ENCODE results near the gene KCNIP1.

Gene KCNIP1

DNA sequence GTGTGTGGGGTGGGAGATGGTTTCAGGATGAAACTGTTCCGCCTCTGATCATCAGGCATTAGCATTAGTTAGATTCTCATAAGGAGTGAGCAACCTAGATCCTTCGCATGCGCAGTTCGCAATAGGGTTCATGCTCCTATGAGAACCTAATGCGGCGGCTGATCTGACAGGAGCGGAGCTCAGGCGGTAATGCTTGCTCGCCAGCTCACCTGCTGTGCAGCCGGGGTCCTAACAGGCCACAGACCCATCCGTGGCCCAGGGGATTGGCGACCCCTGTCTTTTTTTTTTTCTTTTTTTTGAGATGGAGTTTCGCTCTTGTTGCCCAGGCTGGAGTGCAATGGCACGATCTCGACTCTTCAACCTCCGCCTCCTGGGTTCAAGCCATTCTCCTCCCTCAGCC, 119.1 kb downstream of the KCNIP1 start:
- Histone ChIP-seq H3K4me1 (ENCODE audit: control insufficient read depth in 2 of 2, insufficient read depth in 2 of 2, low read length in 2 of 2) (no peaks in the 10 kb centered on the region), H3K27ac (ENCODE audit: low read depth in 2 of 2, low read length in 2 of 2) (no peak overlapping the region), H3K4me3 (ENCODE audit: low read length in 2 of 2) (no peak overlapping the region), H3K9me3 (ENCODE audit: control insufficient read depth in 2 of 2, low read length in 2 of 2) (no peaks in the 10 kb centered on the region), H3K36me3 (ENCODE audit: control insufficient read depth in 2 of 2, insufficient read depth in 2 of 2, low read length in 2 of 2) (no peaks in the 10 kb centered on the region), H3K27me3 (ENCODE audit: control insufficient read depth in 2 of 2, insufficient read depth in 2 of 2, low read length in 2 of 2) (no peaks in the 10 kb centered on the region), H3K9ac (ENCODE audit: low read depth in 1 of 2, low read length in 2 of 2) (no peak overlapping the region)

DNA sequence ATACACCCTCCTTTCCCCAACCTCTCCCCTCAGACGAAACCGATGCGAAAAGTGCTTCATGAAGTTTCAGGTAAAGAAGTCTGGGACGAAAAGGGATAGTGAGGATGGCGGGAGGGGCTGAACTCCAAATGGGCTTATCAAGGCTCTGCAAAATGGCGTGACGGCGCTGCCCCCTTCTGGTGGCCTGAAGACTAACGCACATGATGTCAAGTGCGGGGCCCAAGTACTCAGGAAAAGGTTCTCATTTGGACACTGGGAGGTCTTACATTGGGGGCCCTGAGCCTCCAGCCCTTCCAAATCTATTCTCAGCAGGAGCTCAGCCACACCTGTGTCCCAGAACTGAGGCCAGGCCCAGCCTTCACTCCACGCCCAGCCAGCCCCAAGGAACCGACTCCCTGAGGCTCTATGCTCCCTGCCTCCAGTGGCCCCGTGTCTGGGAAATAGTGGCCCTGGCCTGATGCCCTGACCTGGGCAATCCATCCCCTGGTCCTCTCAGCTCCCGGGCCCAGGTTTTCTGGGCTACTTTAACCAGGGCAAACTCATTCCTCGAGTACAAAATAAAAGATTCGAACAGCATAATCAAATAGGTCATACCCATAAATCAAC, 119.9 kb downstream of the KCNIP1 start:
- Histone ChIP-seq H3K4me1 (ENCODE audit: control insufficient read depth in 2 of 2, insufficient read depth in 2 of 2, low read length in 2 of 2) (no peaks in the 10 kb centered on the region), H3K27ac (ENCODE audit: low read depth in 2 of 2, low read length in 2 of 2) (no peak overlapping the region), H3K4me3 (ENCODE audit: low read length in 2 of 2) (no peak overlapping the region), H3K9me3 (ENCODE audit: control insufficient read depth in 2 of 2, low read length in 2 of 2) (no peaks in the 10 kb centered on the region), H3K9ac (ENCODE audit: low read depth in 1 of 2, low read length in 2 of 2) (no peak overlapping the region), H3K27me3 (ENCODE audit: control insufficient read depth in 2 of 2, insufficient read depth in 2 of 2, low read length in 2 of 2) (no peaks in the 10 kb centered on the region), H3K36me3 (ENCODE audit: control insufficient read depth in 2 of 2, insufficient read depth in 2 of 2, low read length in 2 of 2) (no peaks in the 10 kb centered on the region)

DNA sequence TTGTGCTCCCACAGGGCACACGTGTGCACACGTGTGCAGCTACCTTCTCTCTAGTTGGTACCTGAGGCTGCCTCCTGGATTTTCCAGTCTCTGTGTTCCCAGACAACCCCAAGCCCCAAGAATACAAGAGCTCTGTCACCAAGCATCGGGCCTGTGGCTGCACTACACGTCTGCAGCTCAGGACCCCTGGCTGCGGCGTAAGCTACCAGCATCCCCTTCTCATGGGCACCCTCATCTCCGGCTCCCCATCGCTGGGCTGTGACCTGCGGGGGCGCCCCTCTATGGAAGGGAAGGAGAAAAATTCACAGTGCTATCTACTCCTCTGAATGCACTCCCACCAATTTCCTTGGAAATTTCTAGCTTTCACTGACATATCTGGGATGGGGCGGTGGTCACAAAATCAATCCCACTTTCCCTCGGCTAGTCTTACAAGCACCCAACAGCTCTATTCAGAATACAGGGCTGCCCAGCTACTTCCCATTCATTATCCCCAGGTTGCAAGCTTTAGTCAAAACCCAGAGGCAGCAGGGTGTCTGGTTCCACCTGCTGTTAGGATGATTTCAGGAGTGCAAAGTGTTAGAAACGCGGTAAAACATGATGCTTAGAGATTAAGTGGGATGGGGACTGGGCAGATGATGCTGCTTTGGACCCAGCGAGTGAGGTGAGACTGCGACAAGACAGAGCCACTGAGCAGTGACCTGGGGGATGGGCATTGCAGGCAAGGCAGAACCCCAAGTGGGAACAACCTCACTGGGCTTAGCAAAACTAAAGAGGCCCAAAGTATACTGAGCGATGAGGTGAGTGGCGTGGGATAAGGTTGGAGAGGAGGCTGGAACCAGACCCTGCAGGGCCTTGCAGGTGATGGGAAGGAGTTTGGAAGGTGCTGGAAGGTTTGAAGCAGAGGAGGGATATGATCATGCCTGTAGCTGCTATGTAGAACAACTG, 121.7 kb downstream of the KCNIP1 start:
- Histone ChIP-seq H3K27ac (ENCODE audit: low read depth in 2 of 2, low read length in 2 of 2) (no peak overlapping the region), H3K36me3 (ENCODE audit: control insufficient read depth in 2 of 2, insufficient read depth in 2 of 2, low read length in 2 of 2) (no peaks in the 10 kb centered on the region), H3K27me3 (ENCODE audit: control insufficient read depth in 2 of 2, insufficient read depth in 2 of 2, low read length in 2 of 2) (no peaks in the 10 kb centered on the region), H3K4me3 (ENCODE audit: low read length in 2 of 2) (no peak overlapping the region), H3K9me3 (ENCODE audit: control insufficient read depth in 2 of 2, low read length in 2 of 2) (no peaks in the 10 kb centered on the region), H3K9ac (ENCODE audit: low read depth in 1 of 2, low read length in 2 of 2) (no peak overlapping the region), H3K4me1 (ENCODE audit: control insufficient read depth in 2 of 2, insufficient read depth in 2 of 2, low read length in 2 of 2) (no peaks in the 10 kb centered on the region)

DNA sequence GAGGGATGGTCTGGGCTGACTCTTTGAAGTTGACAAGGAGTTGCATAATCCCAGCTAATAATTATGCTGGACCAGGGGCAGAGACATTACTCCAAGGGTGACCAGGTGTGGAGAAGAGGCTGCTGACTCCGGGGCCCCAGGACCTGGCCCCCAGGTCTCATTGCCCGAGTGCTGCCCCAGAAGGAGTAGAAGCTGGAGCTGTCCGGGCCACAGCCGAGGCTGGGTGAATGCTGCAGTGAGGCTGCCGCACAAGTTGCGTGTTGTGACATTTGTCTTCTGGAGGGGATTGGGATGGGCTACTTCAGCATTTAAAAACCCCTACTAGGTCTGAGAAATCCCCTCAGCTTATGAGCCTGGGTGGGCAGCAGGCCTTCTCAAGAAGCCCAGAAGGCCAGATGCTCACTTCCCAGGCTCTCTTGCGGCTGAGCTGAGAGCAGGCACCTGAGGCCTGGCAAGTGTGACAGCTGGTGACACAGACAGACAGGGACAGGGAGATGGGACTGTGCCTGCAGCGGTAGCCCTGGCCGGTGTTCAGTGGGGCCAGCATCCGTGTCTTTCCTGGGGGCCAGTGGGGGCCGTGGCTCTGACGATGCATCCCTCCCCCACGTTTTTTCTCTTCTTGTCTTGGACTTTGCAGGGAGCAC, 122.8 kb downstream of the KCNIP1 start:
- Histone ChIP-seq H3K4me1 (ENCODE audit: control insufficient read depth in 2 of 2, insufficient read depth in 2 of 2, low read length in 2 of 2) (no peaks in the 10 kb centered on the region), H3K27me3 (ENCODE audit: control insufficient read depth in 2 of 2, insufficient read depth in 2 of 2, low read length in 2 of 2) (no peaks in the 10 kb centered on the region), H3K36me3 (ENCODE audit: control insufficient read depth in 2 of 2, insufficient read depth in 2 of 2, low read length in 2 of 2) (no peaks in the 10 kb centered on the region), H3K4me3 (ENCODE audit: low read length in 2 of 2) (no peak overlapping the region), H3K27ac (ENCODE audit: low read depth in 2 of 2, low read length in 2 of 2) (no peak overlapping the region), H3K9ac (ENCODE audit: low read depth in 1 of 2, low read length in 2 of 2) (no peak overlapping the region), H3K9me3 (ENCODE audit: control insufficient read depth in 2 of 2, low read length in 2 of 2) (no peaks in the 10 kb centered on the region)

DNA sequence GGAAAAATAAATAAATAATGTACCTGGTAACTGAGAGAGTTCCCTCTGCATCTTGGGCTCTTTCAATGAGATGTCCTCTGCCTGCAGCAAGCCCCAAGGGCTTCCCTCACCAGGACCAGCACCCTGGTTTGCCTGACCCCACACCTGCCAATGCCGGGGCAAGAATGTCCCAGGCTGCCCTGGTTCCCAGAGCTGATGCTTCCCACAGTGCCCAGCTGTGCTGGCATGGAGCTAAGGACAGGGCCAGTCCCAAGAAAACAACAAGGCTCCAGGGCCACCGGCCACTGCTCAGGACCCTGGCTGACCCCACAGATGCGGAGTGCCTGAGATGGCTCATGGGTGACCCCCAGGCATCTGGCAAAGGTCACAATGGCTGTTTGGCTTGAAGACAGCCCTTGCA, 123.5 kb downstream of the KCNIP1 start:
- Histone ChIP-seq H3K9me3 (ENCODE audit: control insufficient read depth in 2 of 2, low read length in 2 of 2) (no peaks in the 10 kb centered on the region), H3K9ac (ENCODE audit: low read depth in 1 of 2, low read length in 2 of 2) (no peak overlapping the region), H3K4me1 (ENCODE audit: control insufficient read depth in 2 of 2, insufficient read depth in 2 of 2, low read length in 2 of 2) (no peaks in the 10 kb centered on the region), H3K27me3 (ENCODE audit: control insufficient read depth in 2 of 2, insufficient read depth in 2 of 2, low read length in 2 of 2) (no peaks in the 10 kb centered on the region), H3K36me3 (ENCODE audit: control insufficient read depth in 2 of 2, insufficient read depth in 2 of 2, low read length in 2 of 2) (no peaks in the 10 kb centered on the region), H3K4me3 (ENCODE audit: low read length in 2 of 2) (no peak overlapping the region), H3K27ac (ENCODE audit: low read depth in 2 of 2, low read length in 2 of 2) (no peak overlapping the region)

DNA sequence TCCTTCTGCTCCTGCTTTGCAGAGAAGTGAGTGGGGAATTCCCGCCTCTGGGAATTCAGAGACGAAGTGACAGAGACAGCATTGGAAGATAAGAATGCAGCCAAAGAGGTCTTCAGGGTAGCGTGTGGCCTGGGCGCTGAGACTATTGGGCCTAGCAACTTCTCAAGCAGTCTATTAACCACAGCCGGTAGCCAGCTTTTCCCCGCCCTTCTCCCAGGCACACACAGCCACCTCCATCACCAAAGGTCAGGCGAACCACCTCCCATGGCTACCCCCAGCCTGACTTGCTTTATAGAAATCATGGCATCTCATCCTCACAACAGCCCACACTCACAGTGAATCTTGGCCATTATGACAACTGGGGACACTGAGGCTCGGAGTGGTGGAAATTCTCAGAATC, 124.2 kb downstream of the KCNIP1 start:
- H3K9me3 ChIP-seq (ENCODE audit: control insufficient read depth in 2 of 2, low read length in 2 of 2), result no peaks in the 10 kb centered on the region
- H3K27ac ChIP-seq (ENCODE audit: low read depth in 2 of 2, low read length in 2 of 2), result no peak overlapping the region
- peaks cover 0 to 5% of the 10 kb centered on the region in 2 donors for H3K4me1 ChIP-seq (ENCODE audit: control insufficient read depth in 2 of 2, insufficient read depth in 2 of 2, low read length in 2 of 2)
- no peaks in the 10 kb centered on the region for H3K36me3 ChIP-seq (ENCODE audit: control insufficient read depth in 2 of 2, insufficient read depth in 2 of 2, low read length in 2 of 2)
- H3K27me3 ChIP-seq (ENCODE audit: control insufficient read depth in 2 of 2, insufficient read depth in 2 of 2, low read length in 2 of 2), result no peaks in the 10 kb centered on the region
- no peak overlapping the region for H3K4me3 ChIP-seq (ENCODE audit: low read length in 2 of 2)
- no peak overlapping the region for H3K9ac ChIP-seq (ENCODE audit: low read depth in 1 of 2, low read length in 2 of 2)

DNA sequence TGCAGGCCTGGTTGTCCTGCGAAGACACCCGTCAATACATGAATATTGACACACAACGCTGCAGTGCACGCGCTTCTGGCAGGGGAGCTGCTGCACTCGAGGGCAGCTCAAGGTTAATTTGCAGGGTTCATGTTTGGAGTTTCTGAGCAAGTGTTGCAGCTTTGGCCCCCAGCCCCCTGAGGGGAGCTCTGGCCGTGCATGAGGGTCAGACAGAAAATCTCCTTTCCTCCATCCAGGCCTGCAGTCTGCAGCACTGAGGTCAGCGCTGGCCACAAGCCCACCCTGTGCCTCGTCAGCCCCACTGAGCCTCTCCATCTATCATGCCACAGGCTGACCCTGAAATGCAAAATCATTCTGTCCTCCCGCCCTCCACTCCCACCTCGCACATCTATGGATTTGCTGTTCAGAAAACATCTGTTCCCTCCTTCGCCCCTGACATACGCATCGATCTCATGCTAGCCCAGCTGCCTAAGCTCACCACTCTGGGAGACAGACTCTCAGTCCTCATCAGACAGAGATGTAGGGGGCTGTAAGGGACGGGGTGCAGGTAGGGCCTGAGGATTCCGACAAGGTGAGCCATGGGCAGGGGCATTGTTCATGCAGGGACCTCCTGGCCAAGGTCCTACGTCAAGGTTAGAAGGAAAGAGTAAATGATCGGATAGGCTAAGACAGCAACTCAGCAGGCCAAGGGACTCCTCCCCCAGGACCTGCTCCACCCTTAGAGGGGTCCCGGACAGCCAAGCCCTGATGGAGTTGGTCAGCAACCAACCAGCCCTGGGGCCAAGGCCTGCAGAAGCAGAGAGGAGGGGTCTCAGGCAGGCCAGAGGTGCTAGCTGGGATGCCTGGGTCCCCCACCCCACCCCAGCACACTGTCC, 125.1 kb downstream of the KCNIP1 start:
- Histone ChIP-seq H3K4me3 (ENCODE audit: low read length in 2 of 2) (no peak overlapping the region), H3K9me3 (ENCODE audit: control insufficient read depth in 2 of 2, low read length in 2 of 2) (no peaks in the 10 kb centered on the region), H3K36me3 (ENCODE audit: control insufficient read depth in 2 of 2, insufficient read depth in 2 of 2, low read length in 2 of 2) (no peaks in the 10 kb centered on the region), H3K27me3 (ENCODE audit: control insufficient read depth in 2 of 2, insufficient read depth in 2 of 2, low read length in 2 of 2) (no peaks in the 10 kb centered on the region), H3K9ac (ENCODE audit: low read depth in 1 of 2, low read length in 2 of 2) (no peak overlapping the region), H3K4me1 (ENCODE audit: control insufficient read depth in 2 of 2, insufficient read depth in 2 of 2, low read length in 2 of 2) (peaks cover 0 to 8% of the 10 kb centered on the region in 2 donors), H3K27ac (ENCODE audit: low read depth in 2 of 2, low read length in 2 of 2) (no peak overlapping the region)

DNA sequence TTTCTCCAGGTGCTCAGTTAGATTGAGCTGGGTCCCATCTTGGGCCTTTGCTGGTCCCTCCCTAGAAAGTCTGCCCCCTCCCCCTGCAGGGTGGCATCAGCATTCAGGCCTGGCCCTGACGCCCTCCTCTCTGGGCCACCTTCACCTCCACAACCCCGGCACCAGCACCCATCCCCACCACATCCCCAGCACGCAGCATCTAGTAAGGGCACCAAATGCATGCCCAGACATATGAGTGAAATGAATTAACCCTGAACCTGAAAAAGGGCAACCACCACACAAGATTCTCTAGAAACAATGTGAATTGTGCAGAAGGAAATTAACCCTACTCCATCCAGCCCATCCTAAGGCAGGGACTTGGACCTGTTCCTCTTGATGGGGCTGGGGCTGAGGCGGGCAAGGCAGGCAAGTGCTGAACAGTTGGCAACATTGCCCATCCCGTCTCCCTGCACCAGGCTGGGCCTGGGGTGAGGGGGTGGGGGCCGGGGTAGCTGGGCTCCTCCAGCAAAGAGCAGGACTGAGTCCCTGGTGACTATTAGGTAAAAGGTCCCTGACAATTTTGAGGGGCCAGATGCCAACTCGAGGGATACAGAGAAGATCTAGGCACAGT, 125.9 kb downstream of the KCNIP1 start:
- peaks cover 0 to 10% of the 10 kb centered on the region in 2 donors for H3K4me1 ChIP-seq (ENCODE audit: control insufficient read depth in 2 of 2, insufficient read depth in 2 of 2, low read length in 2 of 2)
- H3K27ac ChIP-seq (ENCODE audit: low read depth in 2 of 2, low read length in 2 of 2), result no peak overlapping the region
- H3K9ac ChIP-seq (ENCODE audit: low read depth in 1 of 2, low read length in 2 of 2), result no peak overlapping the region
- no peaks in the 10 kb centered on the region for H3K9me3 ChIP-seq (ENCODE audit: control insufficient read depth in 2 of 2, low read length in 2 of 2)
- H3K4me3 ChIP-seq (ENCODE audit: low read length in 2 of 2), result no peak overlapping the region
- no peaks in the 10 kb centered on the region for H3K36me3 ChIP-seq (ENCODE audit: control insufficient read depth in 2 of 2, insufficient read depth in 2 of 2, low read length in 2 of 2)
- no peaks in the 10 kb centered on the region for H3K27me3 ChIP-seq (ENCODE audit: control insufficient read depth in 2 of 2, insufficient read depth in 2 of 2, low read length in 2 of 2)

DNA sequence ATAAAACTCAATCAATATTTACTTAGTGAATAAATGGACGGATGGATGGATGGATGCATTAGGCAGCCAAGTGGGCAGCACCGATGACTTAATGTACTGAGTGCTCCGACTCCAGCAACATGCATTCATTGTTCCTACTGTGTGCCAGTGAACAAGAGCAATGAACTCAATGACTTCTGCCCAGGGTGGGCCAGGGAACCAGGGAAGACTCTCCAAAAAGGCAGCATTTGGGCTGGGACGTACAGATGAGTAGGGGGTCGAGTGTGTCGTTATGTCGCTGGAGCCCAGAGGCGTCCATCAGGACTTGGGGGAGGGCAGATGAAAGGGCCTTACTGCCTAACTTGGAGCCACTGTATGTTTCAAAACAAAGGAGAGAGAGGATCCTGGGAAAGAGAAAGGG, 126.4 kb downstream of the KCNIP1 start:
- Histone ChIP-seq H3K36me3 (ENCODE audit: control insufficient read depth in 2 of 2, insufficient read depth in 2 of 2, low read length in 2 of 2) (no peaks in the 10 kb centered on the region), H3K9me3 (ENCODE audit: control insufficient read depth in 2 of 2, low read length in 2 of 2) (no peaks in the 10 kb centered on the region), H3K27me3 (ENCODE audit: control insufficient read depth in 2 of 2, insufficient read depth in 2 of 2, low read length in 2 of 2) (no peaks in the 10 kb centered on the region), H3K4me1 (ENCODE audit: control insufficient read depth in 2 of 2, insufficient read depth in 2 of 2, low read length in 2 of 2) (peaks cover 0 to 10% of the 10 kb centered on the region in 2 donors), H3K9ac (ENCODE audit: low read depth in 1 of 2, low read length in 2 of 2) (no peak overlapping the region), H3K4me3 (ENCODE audit: low read length in 2 of 2) (no peak overlapping the region), H3K27ac (ENCODE audit: low read depth in 2 of 2, low read length in 2 of 2) (no peak overlapping the region)

All from mucosa of rectum (tissue), 2 donors.